Fibroblast of mammary gland (primary cell): ENCODE measurements around the gene STK17A.
"Not testable (repeated sequence)": the region's sequence is repeated elsewhere in the genome, so short reads cannot be mapped to it uniquely, and the experiment has no call there.

ENCODE experiments used
- DNase-seq: peaks from one replicate; pipeline ENCODE4 v3.0.0-alpha.2; 2010; ENCODE audit warnings: low read depth
- H3K4me3 ChIP-seq: 2 replicates; pipeline ENCODE4 v1.5.1; 2011; ENCODE audit warnings: low read depth, mild to moderate bottlenecking, low read length, moderate library complexity; ENCODE audit not compliant: control insufficient read depth
- TF ChIP-seq, protein P1 (sequence below): conservative IDR thresholded peaks from 2 replicates; pipeline ENCODE4 v1.5.1; 2011; ENCODE audit warnings: low read depth, low read length, inconsistent platforms; ENCODE audit not compliant: control insufficient read depth, insufficient read depth

Gene STK17A

DNA sequence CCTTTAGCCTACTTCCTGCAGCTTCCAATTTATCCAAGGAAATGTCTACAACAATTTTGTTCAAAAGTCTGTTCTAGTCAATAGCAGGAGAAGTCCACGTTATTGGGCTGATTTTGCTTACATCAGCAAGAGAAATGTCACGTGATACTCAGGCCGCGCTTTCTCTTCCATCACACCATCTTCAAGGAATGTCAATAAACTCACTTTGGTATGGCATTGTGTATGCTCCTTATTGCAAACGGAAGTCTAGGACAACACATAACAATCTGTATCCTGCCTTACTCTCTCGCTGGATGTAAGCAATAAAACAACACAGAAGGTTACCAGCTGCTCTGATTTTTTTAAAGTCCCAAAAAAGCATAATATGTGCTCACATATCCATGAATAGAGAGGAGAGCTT, 17.1 kb upstream of the STK17A start:
- H3K4me3 ChIP-seq = no peak overlapping the region
- TF ChIP-seq, protein P1, sequence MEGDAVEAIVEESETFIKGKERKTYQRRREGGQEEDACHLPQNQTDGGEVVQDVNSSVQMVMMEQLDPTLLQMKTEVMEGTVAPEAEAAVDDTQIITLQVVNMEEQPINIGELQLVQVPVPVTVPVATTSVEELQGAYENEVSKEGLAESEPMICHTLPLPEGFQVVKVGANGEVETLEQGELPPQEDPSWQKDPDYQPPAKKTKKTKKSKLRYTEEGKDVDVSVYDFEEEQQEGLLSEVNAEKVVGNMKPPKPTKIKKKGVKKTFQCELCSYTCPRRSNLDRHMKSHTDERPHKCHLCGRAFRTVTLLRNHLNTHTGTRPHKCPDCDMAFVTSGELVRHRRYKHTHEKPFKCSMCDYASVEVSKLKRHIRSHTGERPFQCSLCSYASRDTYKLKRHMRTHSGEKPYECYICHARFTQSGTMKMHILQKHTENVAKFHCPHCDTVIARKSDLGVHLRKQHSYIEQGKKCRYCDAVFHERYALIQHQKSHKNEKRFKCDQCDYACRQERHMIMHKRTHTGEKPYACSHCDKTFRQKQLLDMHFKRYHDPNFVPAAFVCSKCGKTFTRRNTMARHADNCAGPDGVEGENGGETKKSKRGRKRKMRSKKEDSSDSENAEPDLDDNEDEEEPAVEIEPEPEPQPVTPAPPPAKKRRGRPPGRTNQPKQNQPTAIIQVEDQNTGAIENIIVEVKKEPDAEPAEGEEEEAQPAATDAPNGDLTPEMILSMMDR = no peak
- peak; percentile 21 for DNase-seq

DNA sequence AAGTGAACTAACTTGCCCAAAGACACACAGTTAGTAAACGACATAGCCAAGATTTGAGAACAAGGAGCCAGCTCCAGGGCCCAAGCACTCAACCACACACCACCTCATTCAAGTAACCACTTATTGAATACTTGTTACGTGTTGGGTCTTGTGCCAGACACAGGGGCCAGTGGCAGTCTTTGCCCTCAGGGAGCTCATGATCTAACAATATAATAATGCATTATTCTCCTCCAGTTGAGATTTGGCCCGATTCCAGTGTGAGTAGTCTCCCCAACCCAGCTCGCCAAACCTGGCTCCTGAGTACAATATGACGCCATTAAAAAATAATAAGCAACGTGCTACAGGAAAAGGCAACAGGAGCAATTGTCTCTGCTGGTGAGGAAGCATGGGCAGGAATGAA, 14.4 kb upstream of the STK17A start:
- TF ChIP-seq, protein P1 = no peak
- no peak overlapping the region for H3K4me3 ChIP-seq
- DNase-seq = peak; percentile 47

DNA sequence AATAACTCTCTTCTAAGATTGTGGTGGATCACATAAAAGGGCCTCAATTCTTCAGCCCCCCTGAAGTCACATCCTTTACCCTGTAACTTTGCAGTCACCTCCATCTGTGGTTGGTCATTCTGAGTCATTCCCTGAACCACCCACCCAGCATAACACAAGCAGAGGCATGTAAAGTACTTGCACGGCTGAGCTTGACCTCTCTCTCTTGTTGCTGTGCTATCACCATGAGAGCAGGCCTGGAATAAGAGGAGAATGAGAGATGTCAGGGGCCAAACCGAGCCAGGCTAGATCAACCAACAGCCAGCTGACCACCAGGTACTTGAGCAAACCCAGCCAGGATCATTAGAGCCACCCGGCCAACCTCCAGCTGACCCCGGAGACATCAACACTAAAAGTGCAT, 13.5 kb upstream of the STK17A start:
- no peak overlapping the region for H3K4me3 ChIP-seq
- TF ChIP-seq, protein P1 = no peak

DNA sequence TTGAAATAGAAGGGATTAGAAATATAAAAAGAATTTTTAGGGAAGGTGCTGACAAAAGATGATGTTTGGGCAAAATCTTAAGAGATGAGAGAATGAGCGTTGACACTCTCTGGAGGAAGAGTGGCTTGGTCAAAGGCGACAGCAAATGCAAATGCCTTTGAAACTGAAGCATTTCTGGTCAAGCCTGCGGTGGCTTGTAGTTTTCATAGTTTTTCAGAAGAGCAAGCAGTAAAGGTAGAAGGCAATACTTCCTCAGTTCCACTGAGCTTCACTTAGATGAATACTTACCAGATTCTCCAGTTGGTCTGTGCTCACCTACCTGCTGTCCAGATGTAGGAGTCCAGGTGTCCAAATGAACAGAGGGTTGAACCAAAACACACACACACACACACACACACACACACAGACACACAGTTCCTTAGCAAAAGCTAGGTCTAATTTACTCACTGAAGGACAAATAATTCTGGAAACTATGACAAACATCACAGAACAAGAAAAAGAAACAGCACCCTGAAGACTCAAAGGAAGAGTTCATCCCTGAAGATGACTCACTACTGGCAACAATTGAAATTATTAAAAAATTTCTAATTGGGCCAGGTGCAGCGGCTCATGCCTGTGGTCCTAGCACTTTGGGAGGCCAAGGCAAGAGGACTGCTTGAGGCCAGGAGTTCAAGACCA, 12.1 kb upstream of the STK17A start:
- TF ChIP-seq, protein P1 = no peak
- peak; percentile 57 for DNase-seq
- no peak overlapping the region for H3K4me3 ChIP-seq

More for the DNA sequence above, 13.5 kb upstream of the STK17A start:
- DNase-seq = peak; percentile 83

DNA sequence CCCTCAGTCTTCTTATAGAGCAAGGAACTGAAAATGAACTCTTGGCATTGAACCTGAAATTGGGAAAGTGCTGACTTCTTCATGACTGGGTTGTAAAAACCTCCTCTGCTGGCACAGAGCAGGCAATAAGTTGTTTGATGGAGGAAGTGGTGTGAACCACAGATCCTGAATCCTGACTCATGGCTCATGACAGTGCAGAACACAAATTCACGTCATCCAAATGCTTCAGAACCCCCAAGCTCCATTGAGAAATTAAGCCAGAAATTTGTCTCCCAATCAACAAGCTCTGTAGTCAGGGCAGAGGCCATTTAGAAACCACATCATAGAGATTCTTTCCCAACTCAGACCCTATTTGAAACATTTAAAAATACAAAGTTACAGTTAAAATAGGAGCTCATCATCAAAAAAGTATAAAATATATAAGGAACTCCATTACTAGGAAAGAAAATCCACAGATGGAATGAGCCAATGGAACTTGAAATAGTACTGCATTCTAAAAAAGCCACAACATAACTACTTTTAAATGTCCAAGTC, 10.3 kb upstream of the STK17A start:
- no peak overlapping the region for H3K4me3 ChIP-seq
- TF ChIP-seq, protein P1 = no peak
- peak; percentile 100 for DNase-seq

DNA sequence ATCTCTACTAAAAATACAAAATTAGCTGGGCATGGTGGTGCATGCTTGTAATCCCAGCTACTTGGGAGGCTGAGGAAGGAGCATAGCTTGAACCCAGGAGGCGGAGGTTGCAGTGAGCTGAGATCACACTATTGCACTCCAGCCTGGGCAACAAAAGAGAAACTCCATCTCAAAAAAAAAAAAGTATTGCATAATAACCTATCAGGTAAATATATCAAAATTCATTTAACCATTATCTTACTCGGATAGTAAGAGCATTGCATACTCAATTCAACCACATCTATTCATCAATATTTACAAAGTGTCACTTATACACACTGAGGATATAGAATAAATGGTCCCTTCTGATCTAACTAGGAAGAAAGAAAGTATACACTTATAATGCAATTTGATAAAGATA, 9.1 kb upstream of the STK17A start:
- not testable (repeated sequence) for DNase-seq, H3K4me3 ChIP-seq

DNA sequence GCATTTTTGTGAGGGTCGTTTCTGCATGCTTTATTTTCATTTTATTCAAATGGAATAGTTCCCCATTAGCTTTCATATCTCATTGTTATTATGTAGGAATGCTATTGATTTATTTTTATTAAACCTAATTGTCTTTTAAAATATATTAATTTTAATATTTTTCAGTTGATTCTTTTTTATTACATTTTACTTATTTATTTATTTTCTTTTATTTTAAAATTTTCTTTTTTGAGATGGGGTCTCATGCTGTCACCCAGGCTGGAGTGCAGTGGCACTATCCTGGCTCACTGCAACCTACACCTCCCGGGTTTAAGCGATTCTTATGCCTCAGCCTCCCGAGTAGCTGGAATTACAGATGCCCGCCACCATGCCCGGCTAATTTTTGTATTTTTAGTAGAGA, 7.4 kb upstream of the STK17A start:
- TF ChIP-seq, protein P1 = no peak
- no peak for DNase-seq
- no peak overlapping the region for H3K4me3 ChIP-seq
